Measurements from ENCODE around the gene OTOP3.
"Not testable (repeated sequence)": the region's sequence is repeated elsewhere in the genome, so short reads cannot be mapped to it uniquely, and the experiment has no call there.

The OTOP3 gene

DNA sequence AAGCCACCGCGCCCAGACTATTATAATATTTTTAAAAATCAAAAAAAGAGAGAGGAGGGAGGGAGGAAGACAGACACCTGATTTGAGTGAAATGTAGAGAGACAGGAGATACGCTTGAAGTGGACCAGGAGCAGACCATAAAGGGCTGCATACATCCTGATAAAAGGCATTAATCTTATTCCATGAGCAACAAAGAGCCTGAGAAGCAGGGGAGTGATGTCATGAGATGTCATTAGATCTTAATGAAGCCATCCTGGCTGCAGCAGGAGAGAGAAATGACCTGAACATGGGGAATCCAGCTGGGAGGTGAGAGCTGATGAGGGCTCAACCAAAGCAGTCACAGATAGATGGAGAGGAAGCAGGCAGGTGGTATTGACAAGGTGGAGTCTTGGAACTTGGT, 42.1 kb downstream of the OTOP3 start:
- no peak for DNase-seq (ENCODE audit: insufficient read length, low spot score)
- no peak for FAIRE-seq
- TF ChIP-seq POU2F2 (IDR thresholded peaks at IDR 0.05; ENCODE audit: low read depth, low read length) (no peak), POLR2AphosphoS5 (IDR thresholded peaks at IDR 0.05; ENCODE audit: low read depth, low read length) (no peak), PAX5 (IDR thresholded peaks at IDR 0.05; ENCODE audit: insufficient read depth, low read length, severe bottlenecking) (no peak), SPI1 (IDR thresholded peaks at IDR 0.05; ENCODE audit: low read depth, low read length) (no peak), POLR2A (IDR thresholded peaks at IDR 0.05; ENCODE audit: low read depth, low read length) (no peak), TAF1 (IDR thresholded peaks at IDR 0.05; ENCODE audit: low read depth, low read length) (no peak)

DNA sequence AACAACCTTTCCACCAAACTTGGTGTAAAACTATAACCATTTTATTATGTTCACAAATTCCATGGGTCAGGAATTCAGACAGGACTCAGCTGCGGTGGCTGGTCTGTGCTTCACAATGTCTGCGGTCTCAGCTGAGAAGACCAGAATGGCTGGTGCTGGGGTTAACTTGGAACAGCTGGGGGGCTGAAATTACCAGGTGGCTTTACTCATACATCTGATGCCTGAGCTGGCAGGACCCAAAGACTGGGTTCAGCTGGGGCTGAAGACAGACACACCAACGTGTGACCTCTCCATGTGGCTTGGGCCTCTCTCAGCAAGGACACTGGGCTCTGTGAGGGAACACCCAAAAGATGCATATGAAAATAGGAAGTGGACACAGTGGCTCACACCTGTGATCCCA, 42.5 kb downstream of the OTOP3 start:
- FAIRE-seq = no peak
- TF ChIP-seq POLR2A (IDR thresholded peaks at IDR 0.05; ENCODE audit: low read depth, low read length) (no peak), SPI1 (IDR thresholded peaks at IDR 0.05; ENCODE audit: low read depth, low read length) (0 out of 2 replicates have a peak, but pooled peaks have one; percentile 2)
- DNase-seq (ENCODE audit: insufficient read length, low spot score) = no peak

DNA sequence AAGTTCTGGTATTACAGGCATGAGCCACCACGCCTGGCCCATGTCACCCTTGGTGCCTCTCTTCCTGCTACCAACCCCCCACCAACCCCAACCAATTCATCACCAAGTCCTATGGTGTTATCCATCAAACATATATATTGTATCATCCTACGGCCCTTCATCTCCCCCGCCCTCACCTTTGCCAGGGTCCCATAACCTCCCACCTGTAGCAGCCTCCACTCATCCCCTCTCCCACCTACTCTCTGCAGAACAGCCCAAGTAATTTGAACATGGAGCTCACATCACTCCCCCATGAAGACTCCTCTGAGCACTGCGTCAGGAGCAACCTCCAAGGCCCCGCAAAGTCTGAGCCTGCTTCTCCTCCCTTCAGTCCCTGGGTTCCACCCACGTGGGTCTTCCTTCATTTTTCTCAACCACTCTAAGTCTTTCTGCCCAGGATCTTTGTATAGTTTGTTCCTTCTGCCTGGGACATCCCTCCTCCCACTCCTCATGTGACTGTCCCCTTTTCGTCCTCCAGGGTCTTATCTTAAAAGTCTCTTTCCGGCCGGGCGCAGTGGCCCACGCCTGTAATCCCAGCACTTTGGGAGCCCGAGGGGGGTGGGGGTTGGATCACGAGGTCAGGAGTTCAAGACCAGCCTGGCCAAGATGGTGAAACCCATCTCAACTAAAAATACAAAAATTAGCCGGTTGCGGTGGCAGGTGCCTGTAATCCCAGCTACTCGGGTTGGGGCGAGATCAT, 43.9 kb downstream of the OTOP3 start:
- DNase-seq (ENCODE audit: insufficient read length, low spot score) (no peak), FAIRE-seq (no peak)
- TF ChIP-seq POLR2A (IDR thresholded peaks at IDR 0.05; ENCODE audit: low read depth, low read length) (no peak), SPI1 (IDR thresholded peaks at IDR 0.05; ENCODE audit: low read depth, low read length) (no peak), TAF1 (IDR thresholded peaks at IDR 0.05; ENCODE audit: low read depth, low read length) (no peak), POLR2AphosphoS5 (IDR thresholded peaks at IDR 0.05; ENCODE audit: low read depth, low read length) (no peak), POU2F2 (IDR thresholded peaks at IDR 0.05; ENCODE audit: low read depth, low read length) (no peak), PAX5 (IDR thresholded peaks at IDR 0.05; ENCODE audit: insufficient read depth, low read length, severe bottlenecking) (no peak)

DNA sequence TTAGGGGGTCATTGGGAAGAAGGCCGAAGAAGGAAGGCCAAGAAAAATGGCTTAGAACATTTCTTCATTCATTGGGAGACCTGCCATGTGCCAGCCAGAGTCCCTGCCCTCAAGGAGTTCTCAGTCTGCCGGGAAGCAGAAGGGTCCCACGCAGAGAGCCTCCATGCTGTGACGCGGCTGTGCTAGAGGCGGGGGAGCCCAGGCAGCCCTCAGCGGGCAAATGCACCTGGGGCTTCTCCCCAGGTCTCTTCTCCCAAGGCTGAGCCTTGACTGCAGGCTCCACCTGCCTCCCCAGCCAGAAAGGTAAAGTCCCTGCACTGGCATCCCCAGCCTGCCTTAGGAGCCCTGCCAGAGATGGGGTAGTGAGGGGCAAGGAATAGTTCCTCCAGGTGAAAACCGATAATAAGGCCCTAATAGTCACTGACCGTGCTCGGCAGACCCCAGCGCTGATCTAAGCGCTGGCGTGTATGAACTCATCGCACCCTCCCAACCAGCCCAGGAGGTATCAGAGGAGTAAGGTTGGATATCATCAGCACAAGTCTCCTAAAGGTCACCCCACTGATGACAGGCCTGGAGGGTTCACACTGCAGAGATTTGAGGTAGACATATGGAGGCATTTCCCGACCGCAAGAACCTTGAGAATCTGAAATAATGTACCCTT, 45.8 kb downstream of the OTOP3 start:
- TF ChIP-seq PAX5 (IDR thresholded peaks at IDR 0.05; ENCODE audit: insufficient read depth, low read length, severe bottlenecking) (no peak), POLR2A (IDR thresholded peaks at IDR 0.05; ENCODE audit: low read depth, low read length) (no peak), SPI1 (IDR thresholded peaks at IDR 0.05; ENCODE audit: low read depth, low read length) (no peak), TAF1 (IDR thresholded peaks at IDR 0.05; ENCODE audit: low read depth, low read length) (no peak), POLR2AphosphoS5 (IDR thresholded peaks at IDR 0.05; ENCODE audit: low read depth, low read length) (no peak), POU2F2 (IDR thresholded peaks at IDR 0.05; ENCODE audit: low read depth, low read length) (no peak)
- FAIRE-seq (no peak), DNase-seq (ENCODE audit: insufficient read length, low spot score) (no peak)

DNA sequence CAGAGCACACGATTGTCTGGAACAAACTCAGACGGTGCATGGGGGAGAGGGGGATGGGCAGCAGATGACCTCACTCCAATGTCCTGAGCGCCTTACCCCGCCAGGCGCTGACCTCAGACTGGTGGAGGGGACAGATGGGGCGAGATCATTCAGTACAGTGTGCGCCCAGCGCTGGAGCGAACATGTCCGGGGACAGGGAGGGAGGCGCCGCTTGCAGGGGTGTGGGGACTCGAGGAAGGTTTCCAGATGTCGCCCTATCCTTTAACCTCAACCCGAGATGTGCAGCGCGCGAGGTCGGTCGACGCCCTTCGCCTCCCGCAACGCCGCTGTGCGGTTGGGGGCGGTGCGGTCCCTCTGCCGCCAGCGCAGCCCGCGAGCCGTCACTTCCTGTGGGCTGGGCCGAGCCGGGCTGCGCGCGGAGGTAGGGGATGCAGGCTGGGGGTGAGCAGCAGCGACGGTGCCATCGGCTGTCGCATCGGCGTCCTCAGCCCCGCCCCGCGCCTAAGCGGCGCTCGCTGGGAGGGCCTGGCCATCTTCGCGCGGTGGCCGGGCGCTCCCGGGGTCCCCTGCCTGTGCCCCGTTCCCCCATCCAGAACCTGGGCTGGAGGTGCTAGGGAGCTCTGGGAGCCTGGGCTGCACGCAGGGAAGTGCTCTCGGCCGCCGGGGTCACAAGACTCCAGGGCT, 46.4 kb downstream of the OTOP3 start:
- FAIRE-seq (peak; percentile 78), DNase-seq (ENCODE audit: insufficient read length, low spot score) (peak; percentile 64)
- TF ChIP-seq POU2F2 (IDR thresholded peaks at IDR 0.05; ENCODE audit: low read depth, low read length) (no peak), POLR2A (IDR thresholded peaks at IDR 0.05; ENCODE audit: low read depth, low read length) (no peak), PAX5 (IDR thresholded peaks at IDR 0.05; ENCODE audit: insufficient read depth, low read length, severe bottlenecking) (no peak), POLR2AphosphoS5 (IDR thresholded peaks at IDR 0.05; ENCODE audit: low read depth, low read length) (no peak), SPI1 (IDR thresholded peaks at IDR 0.05; ENCODE audit: low read depth, low read length) (no peak), TAF1 (IDR thresholded peaks at IDR 0.05; ENCODE audit: low read depth, low read length) (no peak)

DNA sequence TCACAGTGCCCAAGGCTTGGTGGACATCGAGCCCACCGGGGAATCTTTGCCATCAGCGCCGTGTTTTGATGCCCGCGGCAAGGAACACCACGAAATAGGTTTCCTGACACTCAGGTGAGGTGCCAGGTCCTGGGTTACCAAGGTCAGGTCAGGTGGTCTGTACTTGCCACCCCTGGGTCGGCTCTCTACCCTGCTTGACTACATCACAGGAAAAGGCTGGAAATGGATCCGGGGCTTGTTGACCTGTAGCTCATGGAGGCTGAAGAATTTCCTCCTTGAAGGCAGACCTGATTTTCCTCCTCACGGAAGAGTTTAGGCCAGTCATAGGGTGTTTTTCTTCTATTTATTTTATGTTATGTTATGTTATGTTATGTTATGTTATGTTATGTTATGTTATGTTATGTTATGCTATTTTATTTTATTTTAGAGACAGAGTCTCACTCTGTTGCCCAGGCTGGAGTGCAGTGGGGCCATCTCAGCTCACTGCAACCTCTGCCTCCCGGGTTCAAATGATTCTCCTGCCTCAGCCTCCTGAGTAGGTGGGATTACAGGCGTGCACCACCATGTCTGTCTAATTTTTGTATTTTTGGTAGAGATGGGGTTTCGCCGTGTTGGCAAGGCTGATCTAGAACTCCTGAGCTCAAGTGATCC, 47.1 kb downstream of the OTOP3 start:
- not testable (repeated sequence) for DNase-seq (ENCODE audit: insufficient read length, low spot score); FAIRE-seq

DNA sequence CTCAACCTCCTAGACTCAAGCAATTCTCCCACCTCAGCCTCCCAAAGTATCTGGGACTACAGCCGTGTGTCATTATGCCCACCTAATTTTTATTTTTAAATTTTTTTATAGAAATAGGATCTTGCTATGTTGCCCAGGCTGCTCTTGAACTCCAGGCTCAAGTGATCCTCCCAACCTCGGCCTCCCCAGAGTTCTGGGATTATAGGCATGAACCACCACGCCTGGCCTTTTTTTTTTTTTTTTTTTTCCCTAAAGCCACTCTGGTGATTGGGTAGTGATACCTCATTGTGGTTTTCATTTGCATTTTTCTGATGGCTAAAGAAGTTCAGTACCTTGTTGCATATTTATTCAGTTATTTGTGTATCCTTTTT, 50.5 kb downstream of the OTOP3 start:
- no peak for FAIRE-seq
- DNase-seq (ENCODE audit: insufficient read length, low spot score) = no peak
- TF ChIP-seq SPI1 (IDR thresholded peaks at IDR 0.05; ENCODE audit: low read depth, low read length) = no peak
- TF ChIP-seq PAX5 (IDR thresholded peaks at IDR 0.05; ENCODE audit: insufficient read depth, low read length, severe bottlenecking) = no peak
- TF ChIP-seq TAF1 (IDR thresholded peaks at IDR 0.05; ENCODE audit: low read depth, low read length) = no peak
- TF ChIP-seq POLR2A (IDR thresholded peaks at IDR 0.05; ENCODE audit: low read depth, low read length) = no peak
- TF ChIP-seq POU2F2 (IDR thresholded peaks at IDR 0.05; ENCODE audit: low read depth, low read length) = no peak
- TF ChIP-seq POLR2AphosphoS5 (IDR thresholded peaks at IDR 0.05; ENCODE audit: low read depth, low read length) = no peak

DNA sequence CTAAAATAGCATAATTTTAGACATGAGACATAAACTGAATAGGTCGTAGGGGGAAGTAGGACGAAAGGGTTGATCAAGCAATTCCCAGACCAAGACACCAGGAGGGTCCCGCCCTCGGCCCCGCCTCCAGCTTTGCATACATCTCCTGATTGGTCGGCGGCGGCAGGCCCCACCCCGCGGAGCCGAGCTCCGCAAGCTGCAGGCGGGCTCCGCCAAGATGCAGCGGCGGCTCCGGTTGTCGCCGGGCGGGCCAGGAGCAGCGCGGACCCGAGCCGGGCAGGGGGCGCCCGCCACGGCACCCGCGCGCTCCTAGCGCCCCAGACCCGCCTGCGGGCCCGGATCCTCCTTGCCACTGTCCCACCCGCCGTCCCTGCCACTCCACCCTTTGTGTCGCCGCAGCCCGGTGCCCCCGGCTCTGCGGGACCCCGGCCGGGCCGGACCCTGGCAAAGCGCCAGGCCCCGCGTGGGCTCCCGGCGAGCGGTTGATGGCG, 51.8 kb downstream of the OTOP3 start, which contains the start of gene CDR2L:
Gene CDR2L (plus strand): TSS at position 215 of the 491 bp plus-strand sequence. CDS start 412 bp downstream, outside the sequence.
- TF ChIP-seq POLR2AphosphoS5 (IDR thresholded peaks at IDR 0.05; ENCODE audit: low read depth, low read length) (no peak), POU2F2 (IDR thresholded peaks at IDR 0.05; ENCODE audit: low read depth, low read length) (peak; percentile 88; the same call in 1 of the 2 replicates)
- DNase-seq (ENCODE audit: insufficient read length, low spot score) = peak; percentile 90
- peak; percentile 88 for FAIRE-seq

DNA sequence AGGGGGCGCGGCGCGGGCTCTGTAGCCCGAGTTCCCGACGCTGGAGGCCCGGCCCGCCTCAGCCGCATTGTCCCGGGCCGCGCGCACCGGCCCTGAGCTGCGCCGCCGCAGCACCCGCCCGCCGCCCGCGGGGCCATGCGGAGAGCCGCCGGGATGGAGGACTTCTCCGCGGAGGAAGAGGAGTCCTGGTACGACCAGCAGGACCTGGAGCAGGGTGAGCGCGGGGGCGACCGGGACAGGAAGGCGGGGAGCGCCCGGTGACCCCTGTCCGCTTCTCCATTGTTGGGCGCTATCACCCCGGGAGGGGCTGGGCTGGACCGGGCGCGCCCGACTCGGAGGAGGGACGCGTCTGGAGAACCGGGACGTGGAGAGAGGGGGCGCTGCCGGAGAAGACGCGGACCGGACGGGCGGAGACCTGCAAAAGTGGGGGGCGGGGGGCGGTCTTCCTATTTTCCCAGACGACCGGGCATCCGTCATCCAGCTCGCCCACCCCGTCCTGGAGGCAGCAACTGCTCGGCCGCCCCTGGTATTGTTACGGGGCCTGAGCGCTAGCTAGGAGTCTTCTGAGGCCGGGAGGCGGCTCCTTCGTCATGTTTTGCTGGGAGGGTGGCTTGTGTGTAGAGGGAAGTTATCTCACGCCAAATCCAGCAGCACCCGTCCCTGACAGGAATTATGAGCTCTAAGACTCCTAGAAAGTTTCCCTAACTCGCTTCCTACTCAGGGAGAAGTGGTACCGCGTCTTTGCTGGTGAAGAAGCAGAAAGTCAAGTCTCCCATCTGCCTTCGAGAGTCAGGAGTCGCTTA, 52.4 kb downstream of the OTOP3 start:
- no peak for DNase-seq (ENCODE audit: insufficient read length, low spot score)
- no peak for TF ChIP-seq POLR2A (IDR thresholded peaks at IDR 0.05; ENCODE audit: low read depth, low read length)
- no peak for TF ChIP-seq POLR2AphosphoS5 (IDR thresholded peaks at IDR 0.05; ENCODE audit: low read depth, low read length)
- TF ChIP-seq TAF1 (IDR thresholded peaks at IDR 0.05; ENCODE audit: low read depth, low read length) = no peak
- TF ChIP-seq SPI1 (IDR thresholded peaks at IDR 0.05; ENCODE audit: low read depth, low read length) = no peak
- FAIRE-seq = no peak
